Measurements from ENCODE around the gene TXNL4A.

TXNL4A gene

DNA sequence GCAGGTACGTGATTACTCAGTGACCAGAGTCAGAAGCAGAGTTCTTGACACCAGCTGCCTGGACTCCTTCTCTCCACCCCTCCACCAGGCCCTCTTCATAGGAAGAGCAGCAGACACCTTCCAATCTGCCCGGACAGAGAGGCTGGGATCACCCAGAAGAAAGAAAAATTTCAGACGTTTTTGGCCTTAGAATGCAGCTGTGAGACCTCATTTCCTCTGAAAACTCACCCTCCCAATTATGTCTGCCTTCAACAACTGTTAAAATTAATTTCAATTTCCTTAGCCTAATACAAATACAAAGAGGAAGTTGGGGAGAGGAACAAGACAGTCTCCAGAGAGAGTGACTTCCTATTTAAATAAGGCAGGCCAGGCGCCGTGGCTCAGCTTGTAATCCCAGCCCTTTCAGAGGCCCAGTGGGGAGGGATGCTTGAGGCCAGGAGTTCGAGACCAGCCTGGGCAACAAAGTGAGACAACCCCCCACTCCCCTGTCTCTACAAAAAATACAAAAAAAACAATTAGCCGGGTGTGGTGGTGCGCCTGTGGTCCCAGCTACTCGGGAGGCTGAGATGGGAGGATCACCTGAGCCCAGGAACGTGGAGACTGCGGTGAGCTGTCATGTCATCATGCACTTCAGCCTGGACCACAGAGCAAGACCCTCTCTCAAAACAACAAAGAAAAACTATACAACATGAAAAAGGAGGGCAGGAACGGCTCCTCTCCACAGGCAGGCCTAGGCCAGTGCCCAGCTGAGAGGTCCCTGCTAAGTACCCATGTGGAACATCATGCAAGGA is 38.5 kb downstream of the TXNL4A start:
- DNase-seq (ENCODE audit: low read depth): no peak

DNA sequence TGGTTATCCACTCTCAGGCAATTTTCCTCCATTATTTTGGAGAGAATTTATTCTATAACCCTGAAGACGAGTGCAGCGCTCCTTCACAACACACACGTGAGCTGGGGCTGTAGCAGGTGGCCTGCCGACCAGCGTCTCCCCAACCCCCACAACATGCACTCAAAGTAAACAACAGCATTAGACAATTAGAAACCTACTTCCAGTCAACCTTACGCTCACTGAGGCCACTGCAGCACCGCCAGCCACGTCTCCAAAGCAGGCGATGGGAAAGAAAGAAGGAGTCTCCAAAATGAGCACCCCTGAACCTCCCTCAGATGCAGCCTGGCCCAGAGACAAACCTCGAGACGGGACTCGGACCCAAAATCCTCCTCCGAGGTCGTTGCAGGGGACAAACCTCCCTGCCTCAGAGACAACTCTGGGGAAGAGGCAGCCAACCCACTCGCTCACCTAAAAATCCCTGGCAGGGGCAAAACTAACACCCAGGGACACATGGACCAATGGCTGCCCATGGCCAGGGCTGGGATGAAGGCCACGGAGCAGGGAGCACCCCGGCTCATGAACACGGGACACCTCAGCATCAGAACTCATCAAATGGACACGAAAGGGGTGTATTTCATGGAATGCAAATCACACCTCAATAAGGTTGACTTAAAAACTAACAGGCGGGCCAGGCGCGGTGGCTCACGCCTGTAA is 39.5 kb downstream of the TXNL4A start:
- no peak for DNase-seq (ENCODE audit: low read depth)

GRCh38 chr18:79947881-79948610 is 40.3 kb downstream of the TXNL4A start:
- DNase-seq (ENCODE audit: low read depth): no peak

DNA sequence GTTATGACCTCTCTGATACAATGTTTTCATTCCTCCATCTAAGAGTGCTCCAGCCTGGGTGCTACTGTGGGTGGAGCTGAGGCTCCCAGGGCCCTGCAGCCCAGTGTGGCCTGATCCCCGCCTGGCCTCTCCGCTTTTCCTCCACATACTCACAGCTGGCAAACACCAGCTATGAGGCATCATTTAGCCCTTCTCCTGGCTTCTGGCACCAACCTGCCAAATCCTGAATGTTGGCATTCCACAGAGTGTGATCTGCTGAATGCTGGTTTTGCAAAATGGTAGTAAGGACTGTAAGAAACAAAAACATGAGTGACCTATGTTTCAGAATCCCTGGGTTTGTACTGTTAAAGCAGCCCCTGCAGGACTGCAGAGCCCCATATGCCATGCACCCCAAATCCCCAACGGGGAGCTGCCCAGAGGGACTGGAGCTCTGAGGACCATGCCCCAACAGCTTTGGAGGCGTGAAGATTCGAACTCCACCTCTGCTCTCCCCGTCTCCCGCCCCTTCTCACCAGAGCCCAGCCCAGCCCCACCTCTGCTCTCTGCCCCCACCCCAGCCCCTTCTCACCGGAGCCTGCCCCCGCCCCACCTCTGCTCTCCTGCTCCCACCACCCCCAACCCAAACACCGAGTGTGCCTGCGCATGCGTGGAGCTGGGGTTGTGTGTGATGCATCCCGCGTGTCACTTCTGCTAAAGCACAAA is 41.2 kb downstream of the TXNL4A start:
- DNase-seq (ENCODE audit: low read depth): no peak

DNA sequence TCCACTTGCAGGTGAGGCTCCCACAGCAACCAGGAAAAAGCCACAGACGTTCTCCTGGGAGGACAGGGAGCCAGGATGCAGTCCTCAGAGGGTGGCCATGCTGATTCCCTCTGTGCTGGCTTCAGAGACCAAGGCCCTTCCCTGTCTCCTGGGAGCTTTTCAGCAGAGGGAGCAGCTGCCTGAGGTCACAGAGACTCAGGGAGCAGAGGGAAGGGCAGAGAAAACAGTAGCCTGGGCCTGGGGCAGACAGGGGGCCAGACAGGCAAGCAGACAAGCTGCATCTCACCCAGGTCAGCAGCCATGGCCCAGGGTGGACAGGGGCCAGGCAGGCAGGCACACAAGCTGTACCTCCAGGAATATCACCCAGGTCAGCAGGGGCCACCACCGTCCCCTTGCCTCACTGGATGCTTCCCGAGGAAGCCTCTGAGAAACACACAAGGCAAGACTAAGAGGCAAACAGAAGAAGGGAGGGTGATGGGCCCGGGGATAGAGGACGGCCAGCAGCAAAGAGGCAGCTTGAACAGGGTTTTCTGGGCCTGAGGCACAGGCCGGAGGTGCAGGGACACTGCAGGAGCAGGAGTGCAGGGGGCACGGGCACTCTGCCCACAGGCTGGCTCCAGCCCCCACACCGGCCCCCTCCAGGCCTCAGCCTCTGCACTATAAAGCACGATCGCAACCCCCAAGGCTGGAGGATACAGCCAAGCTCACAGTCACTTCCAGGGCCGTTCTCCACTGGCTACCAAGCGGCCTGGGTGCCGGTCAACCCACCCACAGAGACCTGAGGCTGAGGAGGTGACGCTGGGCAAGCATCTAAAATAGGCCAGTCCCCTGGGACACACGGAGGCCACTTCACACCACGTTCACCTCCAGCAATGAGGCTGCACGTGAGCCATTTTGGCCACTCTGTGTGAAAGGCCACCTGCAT is 43.0 kb downstream of the TXNL4A start:
- no peak for DNase-seq (ENCODE audit: low read depth)

DNA sequence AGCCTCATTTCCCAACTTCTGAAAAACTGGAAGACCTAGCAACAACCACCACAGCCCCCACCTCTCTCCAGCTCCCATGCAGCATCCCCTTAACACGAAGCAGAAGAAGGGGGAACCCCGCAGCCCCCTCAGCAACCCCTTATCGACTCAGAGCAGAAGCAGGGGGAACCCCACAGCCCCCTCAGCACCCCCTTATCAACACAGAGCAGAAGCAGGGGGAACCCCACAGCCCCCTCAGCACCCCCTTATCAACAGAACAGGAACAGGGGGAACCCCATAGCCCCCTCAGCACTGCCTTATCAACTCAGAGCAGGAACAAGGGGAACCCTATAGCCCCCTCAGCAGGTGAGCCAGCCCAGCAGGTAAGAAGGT is 43.6 kb downstream of the TXNL4A start:
- DNase-seq (ENCODE audit: low read depth): no peak

- no peak for DNase-seq (ENCODE audit: low read depth)
Observed at GRCh38 chr18:79944126-79944731, 44.1 kb downstream of the TXNL4A start.

DNA sequence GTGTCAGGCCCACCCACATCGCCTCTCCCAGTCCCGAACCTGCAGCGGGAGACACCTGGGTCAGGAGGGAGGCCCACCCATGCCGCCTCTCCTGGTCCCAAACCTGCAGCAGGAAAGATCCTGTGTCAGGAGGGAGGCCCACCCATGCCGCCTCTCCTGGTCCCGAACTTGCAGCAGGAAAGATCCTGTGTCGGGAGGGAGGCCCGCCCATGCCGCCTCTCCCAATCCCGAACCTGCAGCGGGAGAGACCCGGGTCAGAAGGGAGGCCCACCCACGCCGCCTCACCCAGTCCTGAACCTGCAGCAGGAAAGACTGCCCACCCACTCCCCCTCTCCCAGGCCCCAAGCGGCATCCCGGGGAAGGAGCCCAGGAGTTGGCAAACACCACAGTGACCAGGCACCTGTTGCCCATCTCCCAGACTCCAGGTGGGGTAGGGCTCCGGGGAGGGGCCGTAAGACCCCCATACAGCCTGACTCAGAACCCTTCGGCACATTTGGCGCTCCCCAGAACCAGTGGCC is 44.7 kb downstream of the TXNL4A start:
- DNase-seq (ENCODE audit: low read depth): no peak

- no peak for DNase-seq (ENCODE audit: low read depth)
Observed at GRCh38 chr18:79942786-79943607, 45.4 kb downstream of the TXNL4A start.

DNA sequence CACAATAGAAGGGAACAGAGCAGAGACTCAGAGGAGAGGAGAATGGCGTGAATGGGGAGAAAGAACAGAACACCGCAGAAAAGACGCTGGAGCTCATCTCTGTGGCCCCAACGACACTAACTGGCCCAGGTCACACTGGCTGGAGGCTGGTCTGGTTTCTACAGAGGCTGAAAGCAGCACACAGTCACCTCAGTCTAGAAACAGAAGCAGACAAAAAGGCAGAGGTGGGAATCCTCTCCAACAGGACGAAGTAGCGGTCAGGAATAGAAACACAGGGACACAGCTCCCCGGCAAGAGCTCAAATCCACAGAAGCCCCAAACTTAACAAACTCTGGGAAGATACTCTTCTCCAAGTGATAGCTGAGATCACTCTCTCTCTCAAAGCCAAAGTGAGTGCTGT is 46.2 kb downstream of the TXNL4A start:
- no peak for DNase-seq (ENCODE audit: low read depth)

DNA sequence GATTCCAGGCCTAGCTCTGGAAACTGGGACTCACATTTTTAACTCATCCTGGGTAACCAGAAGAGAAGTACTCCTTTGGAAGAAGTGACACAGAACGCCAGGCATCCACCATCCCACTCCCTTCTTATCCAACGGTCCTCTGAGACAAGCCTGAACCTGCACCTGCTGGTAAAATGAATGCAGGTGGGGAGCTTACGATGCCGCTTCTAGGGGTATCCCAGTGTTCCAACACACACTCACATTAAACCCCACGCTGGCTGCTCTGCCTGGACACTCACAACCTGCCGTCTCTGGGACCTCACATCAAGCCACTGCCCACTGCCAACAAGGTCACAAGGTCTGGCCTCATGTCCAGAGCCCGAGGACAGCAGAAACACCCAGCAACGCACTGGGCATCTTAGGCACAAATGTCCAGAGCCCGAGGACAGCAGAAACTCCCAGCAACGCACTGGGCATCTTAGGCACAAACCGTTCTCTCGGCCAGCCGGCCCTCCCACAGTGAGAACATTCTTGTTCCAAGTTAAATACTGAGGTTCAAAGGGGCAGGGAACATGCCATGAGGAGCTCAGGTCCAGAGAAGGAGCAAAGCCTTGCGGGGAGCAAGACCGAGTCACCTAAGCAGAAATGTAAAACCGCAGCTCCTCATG is 46.8 kb downstream of the TXNL4A start:
- no peak for DNase-seq (ENCODE audit: low read depth)

GRCh38 chr18:79940814-79941472 is 47.4 kb downstream of the TXNL4A start:
- DNase-seq (ENCODE audit: low read depth): no peak

- DNase-seq (ENCODE audit: low read depth): no peak
Observed at GRCh38 chr18:79940126-79940813, 48.1 kb downstream of the TXNL4A start.

DNA sequence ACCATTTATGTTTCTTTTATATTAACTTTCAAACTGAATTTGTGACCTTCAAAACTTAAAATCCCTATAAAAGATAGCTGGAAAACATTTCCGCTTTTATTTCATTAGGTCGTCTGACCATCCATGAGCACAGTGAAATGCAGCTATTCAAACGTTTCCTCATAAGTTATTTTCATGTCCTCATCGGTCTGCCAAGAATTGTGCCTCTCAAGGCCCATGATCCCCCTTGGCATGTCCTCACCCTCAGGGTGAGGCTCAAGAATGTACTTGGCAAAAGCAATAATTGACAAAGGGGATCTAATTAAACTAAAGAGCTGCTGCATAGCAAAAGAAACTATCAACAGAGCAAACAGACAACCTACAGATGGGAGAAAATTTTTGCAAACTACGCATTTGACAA is 49.3 kb downstream of the TXNL4A start:
- no peak for DNase-seq (ENCODE audit: low read depth)

DNA sequence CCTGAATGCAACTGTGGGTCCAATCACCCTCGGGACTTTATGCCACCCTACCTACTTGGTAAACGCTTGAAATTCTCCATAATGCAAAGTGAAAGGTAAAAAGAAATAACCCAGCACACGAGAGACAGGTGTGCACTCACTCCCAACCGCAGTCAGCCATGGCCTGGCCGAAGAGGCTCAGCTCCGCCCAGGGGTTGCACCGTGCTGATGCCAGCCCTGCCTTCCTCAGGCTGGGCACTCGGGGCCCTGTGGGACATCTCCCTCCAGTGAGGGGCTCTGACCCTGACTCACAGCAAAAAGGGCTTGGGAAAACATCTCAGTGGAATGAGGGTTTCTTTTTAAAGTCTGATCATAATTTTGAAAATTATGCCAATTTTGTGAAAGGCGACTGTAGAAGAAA is 50.2 kb downstream of the TXNL4A start:
- no peak for DNase-seq (ENCODE audit: low read depth)

GRCh38 chr18:79937103-79937860 is 51.1 kb downstream of the TXNL4A start:
- DNase-seq (ENCODE audit: low read depth): no peak

- DNase-seq (ENCODE audit: low read depth): no peak
Observed at GRCh38 chr18:79936641-79937040, 51.7 kb downstream of the TXNL4A start.

Data from T follicular helper cell (primary cell).